ENCODE data around the gene HMCN1.
"Not testable (repeated sequence)": the region's sequence is repeated elsewhere in the genome, so short reads cannot be mapped to it uniquely, and the experiment has no call there.

The HMCN1 gene

GRCh38 chr1:185874246-185874645 lies 140.1 kb downstream of the HMCN1 start:
- DNase-seq (ENCODE audit: extremely low read depth, low read depth): no peak
- TF ChIP-seq CTCF (IDR thresholded peaks at IDR 0.05; ENCODE audit: low read depth, low read length, missing control alignments): no peak
- H3K4me3 ChIP-seq (replicated peaks; ENCODE audit: low read depth, low read length): no peak overlapping the region

- H3K4me3 ChIP-seq (replicated peaks; ENCODE audit: low read depth, low read length): no peak overlapping the region
- no peak for DNase-seq (ENCODE audit: extremely low read depth, low read depth)
- TF ChIP-seq CTCF (IDR thresholded peaks at IDR 0.05; ENCODE audit: low read depth, low read length, missing control alignments): no peak
Observed at GRCh38 chr1:185880330-185880729, 146.1 kb downstream of the HMCN1 start.

- no peak overlapping the region for H3K4me3 ChIP-seq (replicated peaks; ENCODE audit: low read depth, low read length)
- DNase-seq (ENCODE audit: extremely low read depth, low read depth): no peak
- no peak for TF ChIP-seq CTCF (IDR thresholded peaks at IDR 0.05; ENCODE audit: low read depth, low read length, missing control alignments)
Observed at GRCh38 chr1:185880779-185881333, 146.7 kb downstream of the HMCN1 start.

- no peak for DNase-seq (ENCODE audit: extremely low read depth, low read depth)
- TF ChIP-seq CTCF (IDR thresholded peaks at IDR 0.05; ENCODE audit: low read depth, low read length, missing control alignments): no peak
- no peak overlapping the region for H3K4me3 ChIP-seq (replicated peaks; ENCODE audit: low read depth, low read length)
Observed at GRCh38 chr1:185886046-185886445, 151.9 kb downstream of the HMCN1 start.

GRCh38 chr1:185886671-185887070 lies 152.5 kb downstream of the HMCN1 start:
- TF ChIP-seq CTCF (IDR thresholded peaks at IDR 0.05; ENCODE audit: low read depth, low read length, missing control alignments): no peak
- DNase-seq (ENCODE audit: extremely low read depth, low read depth): no peak
- no peak overlapping the region for H3K4me3 ChIP-seq (replicated peaks; ENCODE audit: low read depth, low read length)

- DNase-seq (ENCODE audit: extremely low read depth, low read depth); H3K4me3 ChIP-seq (replicated peaks; ENCODE audit: low read depth, low read length): not testable (repeated sequence)
Observed at GRCh38 chr1:185892831-185893403, 158.7 kb downstream of the HMCN1 start.

- H3K4me3 ChIP-seq (replicated peaks; ENCODE audit: low read depth, low read length): no peak overlapping the region
- DNase-seq (ENCODE audit: extremely low read depth, low read depth): no peak
Observed at GRCh38 chr1:185894791-185895190, 160.6 kb downstream of the HMCN1 start.

More at GRCh38 chr1:185894791-185895190, 160.6 kb downstream of the HMCN1 start:
- no peak for TF ChIP-seq CTCF (IDR thresholded peaks at IDR 0.05; ENCODE audit: low read depth, low read length, missing control alignments)
